Colonic mucosa (tissue), 4 donors: Measurements from ENCODE around the gene C1QTNF9. TPM values are rescaled to one million over a fixed set of nuclear protein-coding genes. Genes with fewer than 3 reads are reported as not detected.

Experiments used
- DNase-seq: peaks from one replicate; pipeline ENCODE4 v3.0.0-alpha.2; 2020
- H3K27ac ChIP-seq: fragments of 200-600 bp; one replicate; pipeline ENCODE4 v1.8.0; 2021
- H3K27me3 ChIP-seq: fragments of 200-600 bp; one replicate; pipeline ENCODE4 v1.8.0; 2021
- H3K36me3 ChIP-seq: fragments of 200-600 bp; one replicate; pipeline ENCODE4 v1.8.0; 2021
- H3K4me1 ChIP-seq: fragments of 200-600 bp; one replicate; pipeline ENCODE4 v1.8.0; 2021; ENCODE audit warnings: mild to moderate bottlenecking
- H3K4me3 ChIP-seq: fragments of 200-600 bp; one replicate; pipeline ENCODE4 v1.8.0; 2021
- H3K9ac ChIP-seq, 2 donors: one replicate each; pipeline ENCODE4 v1.7.0; 2013; ENCODE audit warnings: control low read depth in 2 of 2, low read depth in 2 of 2, low read length in 2 of 2
- H3K9me3 ChIP-seq: fragments of 200-600 bp; one replicate; pipeline ENCODE4 v1.8.0; 2021
- intact Hi-C: fragments of 100-400 bp; cut with DNase I; formaldehyde crosslinking; loops from one replicate; pipeline ENCODE4 v1.14.1; 2022
- total RNA-seq, 2 donors: library from RNA; stranded (reverse); fragmentation: NEBNext Ultra II Directional in 1 of 2; extraction: Animal tissue kit (Norgen Biotek cat#: 25700) in 1 of 2; gene quantifications; one replicate each; pipeline ENCODE4 v1.2.1, GENCODE V29; 2021
- TF ChIP-seq, protein P1 (sequence below): fragments of 200-600 bp; IDR thresholded peaks from one replicate; pipeline ENCODE4 v1.8.0; 2022; ENCODE audit warnings: antibody characterized with exemption, mild to moderate bottlenecking
- donor health status: healthy.
- donor health status: DM: no; HTN: no; CAD: no.
- donor health status: DM: no; HTN: no; CAD: no.

Gene C1QTNF9
- total RNA-seq, 2 donors from 2014 or later = 0.19 TPM; not detected in 1

GRCh38 chr13:24282256-24282655 is 27.1 kb upstream of the C1QTNF9 start:
- no peak overlapping the region for H3K27ac ChIP-seq
- intact Hi-C loops = no loop called here
- DNase-seq = no peak
- H3K4me3 ChIP-seq = no peak overlapping the region
- H3K4me1 ChIP-seq = no peaks in the 10 kb centered on the region
- H3K36me3 ChIP-seq = no peaks in the 10 kb centered on the region
- no peaks in the 10 kb centered on the region for H3K9me3 ChIP-seq
- H3K27me3 ChIP-seq = no peaks in the 10 kb centered on the region
- TF ChIP-seq, protein P1, sequence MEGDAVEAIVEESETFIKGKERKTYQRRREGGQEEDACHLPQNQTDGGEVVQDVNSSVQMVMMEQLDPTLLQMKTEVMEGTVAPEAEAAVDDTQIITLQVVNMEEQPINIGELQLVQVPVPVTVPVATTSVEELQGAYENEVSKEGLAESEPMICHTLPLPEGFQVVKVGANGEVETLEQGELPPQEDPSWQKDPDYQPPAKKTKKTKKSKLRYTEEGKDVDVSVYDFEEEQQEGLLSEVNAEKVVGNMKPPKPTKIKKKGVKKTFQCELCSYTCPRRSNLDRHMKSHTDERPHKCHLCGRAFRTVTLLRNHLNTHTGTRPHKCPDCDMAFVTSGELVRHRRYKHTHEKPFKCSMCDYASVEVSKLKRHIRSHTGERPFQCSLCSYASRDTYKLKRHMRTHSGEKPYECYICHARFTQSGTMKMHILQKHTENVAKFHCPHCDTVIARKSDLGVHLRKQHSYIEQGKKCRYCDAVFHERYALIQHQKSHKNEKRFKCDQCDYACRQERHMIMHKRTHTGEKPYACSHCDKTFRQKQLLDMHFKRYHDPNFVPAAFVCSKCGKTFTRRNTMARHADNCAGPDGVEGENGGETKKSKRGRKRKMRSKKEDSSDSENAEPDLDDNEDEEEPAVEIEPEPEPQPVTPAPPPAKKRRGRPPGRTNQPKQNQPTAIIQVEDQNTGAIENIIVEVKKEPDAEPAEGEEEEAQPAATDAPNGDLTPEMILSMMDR = no peak
- no peak overlapping the region for H3K9ac ChIP-seq

DNA sequence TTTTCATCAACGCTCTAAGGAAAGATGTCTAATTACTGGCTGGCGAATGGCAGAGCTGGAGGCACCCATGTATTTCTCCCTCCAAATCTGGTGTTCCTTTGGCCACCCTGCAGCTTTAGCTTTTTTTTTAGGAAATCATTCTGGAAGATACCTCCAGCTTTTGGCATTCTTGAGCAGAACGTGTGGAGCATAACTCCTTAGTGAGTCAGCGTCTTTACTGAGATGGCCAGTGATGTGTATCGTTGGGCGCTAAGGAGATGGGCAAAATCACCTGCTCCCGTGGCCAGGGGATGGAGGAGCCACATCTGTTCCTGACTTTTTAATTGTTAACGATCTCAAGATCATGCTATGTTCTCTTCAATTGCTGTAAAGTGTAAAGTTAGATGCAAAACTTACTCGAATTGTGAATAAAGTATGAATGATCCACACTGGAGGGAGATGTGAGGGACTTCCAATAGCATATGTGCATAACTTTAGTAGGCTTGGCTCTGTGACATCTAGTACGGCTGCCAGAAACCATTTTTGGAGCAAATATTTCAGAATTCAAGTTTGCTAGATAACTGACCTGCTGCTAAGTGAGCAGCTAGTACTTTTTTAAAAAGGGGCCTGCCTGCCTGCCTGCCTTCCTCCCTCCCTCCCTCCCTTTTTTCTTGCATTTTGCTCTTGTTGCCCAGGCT is 24.4 kb upstream of the C1QTNF9 start:
- H3K4me1 ChIP-seq = no peaks in the 10 kb centered on the region
- no peak for DNase-seq
- no peak overlapping the region for H3K9ac ChIP-seq
- intact Hi-C loops = no loop called here
- H3K9me3 ChIP-seq = no peaks in the 10 kb centered on the region
- no peak overlapping the region for H3K27ac ChIP-seq
- no peaks in the 10 kb centered on the region for H3K27me3 ChIP-seq
- no peak overlapping the region for H3K4me3 ChIP-seq
- H3K36me3 ChIP-seq = no peaks in the 10 kb centered on the region
- TF ChIP-seq, protein P1 = no peak

- no peak overlapping the region for H3K9ac ChIP-seq
- peaks cover 9% of the 10 kb centered on the region for H3K36me3 ChIP-seq
- no peaks in the 10 kb centered on the region for H3K4me1 ChIP-seq
- H3K4me3 ChIP-seq = no peak overlapping the region
- intact Hi-C loops = no loop called here
- TF ChIP-seq, protein P1 = no peak
- no peak for DNase-seq
- no peak overlapping the region for H3K27ac ChIP-seq
- no peaks in the 10 kb centered on the region for H3K9me3 ChIP-seq
- H3K27me3 ChIP-seq = no peaks in the 10 kb centered on the region
Observed at GRCh38 chr13:24286624-24287023, 22.8 kb upstream of the C1QTNF9 start.

- H3K4me3 ChIP-seq = no peak overlapping the region
- TF ChIP-seq, protein P1 = no peak
- DNase-seq = no peak
- intact Hi-C loops = no loop called here
- H3K9me3 ChIP-seq = no peaks in the 10 kb centered on the region
- no peaks in the 10 kb centered on the region for H3K27me3 ChIP-seq
- H3K9ac ChIP-seq = no peak overlapping the region
- H3K4me1 ChIP-seq = no peaks in the 10 kb centered on the region
- H3K36me3 ChIP-seq = peaks cover 17% of the 10 kb centered on the region
- H3K27ac ChIP-seq = no peak overlapping the region
Observed at GRCh38 chr13:24287748-24288287, 21.6 kb upstream of the C1QTNF9 start.

DNA sequence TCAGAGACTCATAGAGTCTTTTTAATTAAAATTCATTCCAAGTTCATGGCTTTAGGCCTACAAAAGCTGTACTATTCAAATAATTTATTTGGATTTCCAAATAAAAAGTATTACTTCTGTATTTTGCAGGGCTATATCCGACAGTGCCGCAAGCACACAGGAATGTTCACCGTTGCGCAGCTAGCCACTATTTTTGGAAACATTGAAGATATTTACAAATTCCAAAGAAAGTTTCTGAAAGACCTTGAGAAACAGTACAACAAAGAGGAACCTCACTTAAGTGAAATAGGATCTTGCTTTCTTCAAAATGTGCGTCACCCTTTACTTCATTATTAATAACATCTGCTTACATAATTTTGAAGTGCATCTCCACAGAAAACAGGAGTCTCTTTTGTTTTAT is 20.5 kb upstream of the C1QTNF9 start:
- H3K27ac ChIP-seq = no peak overlapping the region
- no peaks in the 10 kb centered on the region for H3K4me1 ChIP-seq
- H3K36me3 ChIP-seq = peaks cover 21% of the 10 kb centered on the region
- no peaks in the 10 kb centered on the region for H3K9me3 ChIP-seq
- no peak overlapping the region for H3K9ac ChIP-seq
- no peaks in the 10 kb centered on the region for H3K27me3 ChIP-seq
- H3K4me3 ChIP-seq = no peak overlapping the region
- intact Hi-C loops = no loop called here
- DNase-seq = no peak
- TF ChIP-seq, protein P1 = no peak
